Mucosa of stomach (tissue), 1 donor: Measurements from ENCODE around the gene OR2T1.
"Not testable (repeated sequence)": the region's sequence is repeated elsewhere in the genome, so short reads cannot be mapped to it uniquely, and the experiment has no call there.

ENCODE experiments used
- H3K27me3 ChIP-seq: one replicate; pipeline ENCODE4 v1.7.0; 2013; ENCODE audit warnings: mild to moderate bottlenecking, low read length; ENCODE audit not compliant: control insufficient read depth, insufficient read depth
- H3K36me3 ChIP-seq: one replicate; pipeline ENCODE4 v1.7.0; 2013; ENCODE audit warnings: low read length; ENCODE audit not compliant: control insufficient read depth, insufficient read depth
- H3K4me1 ChIP-seq: one replicate; pipeline ENCODE4 v1.7.0; 2013; ENCODE audit warnings: mild to moderate bottlenecking, low read length; ENCODE audit not compliant: control insufficient read depth, insufficient read depth
- H3K4me3 ChIP-seq: one replicate; pipeline ENCODE4 v1.7.0; 2013; ENCODE audit warnings: low read length
- H3K9ac ChIP-seq: one replicate; pipeline ENCODE4 v1.7.0; 2013; ENCODE audit warnings: mild to moderate bottlenecking, low read length, moderate library complexity
- H3K9me3 ChIP-seq: one replicate; pipeline ENCODE4 v1.7.0; 2013; ENCODE audit warnings: mild to moderate bottlenecking, low read length, moderate library complexity; ENCODE audit not compliant: control insufficient read depth
- donor health status: Pancreatic carcinoma.

Gene OR2T1

DNA sequence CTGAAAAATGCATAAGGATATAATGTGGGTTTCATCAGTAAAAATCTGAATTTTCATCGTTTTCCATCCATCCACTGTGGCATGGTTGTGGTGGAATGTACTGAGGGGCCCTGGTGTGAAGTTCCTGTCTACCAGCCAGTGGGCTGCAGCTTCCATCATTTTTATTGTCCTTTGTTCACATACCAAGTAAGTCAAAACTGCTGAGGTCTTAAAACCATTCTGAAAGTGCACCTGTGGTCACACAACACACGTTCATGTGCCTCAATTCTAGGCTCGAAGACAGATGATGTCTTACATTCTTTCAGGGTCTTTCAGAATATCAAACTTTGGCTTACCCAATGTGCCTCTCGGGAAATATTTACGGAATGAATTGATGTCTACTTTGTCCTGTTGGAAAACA lies 36.4 kb downstream of the OR2T1 start:
- H3K27me3 ChIP-seq, H3K36me3 ChIP-seq, H3K9me3 ChIP-seq, H3K4me1 ChIP-seq, H3K4me3 ChIP-seq, H3K9ac ChIP-seq: not testable (repeated sequence)

DNA sequence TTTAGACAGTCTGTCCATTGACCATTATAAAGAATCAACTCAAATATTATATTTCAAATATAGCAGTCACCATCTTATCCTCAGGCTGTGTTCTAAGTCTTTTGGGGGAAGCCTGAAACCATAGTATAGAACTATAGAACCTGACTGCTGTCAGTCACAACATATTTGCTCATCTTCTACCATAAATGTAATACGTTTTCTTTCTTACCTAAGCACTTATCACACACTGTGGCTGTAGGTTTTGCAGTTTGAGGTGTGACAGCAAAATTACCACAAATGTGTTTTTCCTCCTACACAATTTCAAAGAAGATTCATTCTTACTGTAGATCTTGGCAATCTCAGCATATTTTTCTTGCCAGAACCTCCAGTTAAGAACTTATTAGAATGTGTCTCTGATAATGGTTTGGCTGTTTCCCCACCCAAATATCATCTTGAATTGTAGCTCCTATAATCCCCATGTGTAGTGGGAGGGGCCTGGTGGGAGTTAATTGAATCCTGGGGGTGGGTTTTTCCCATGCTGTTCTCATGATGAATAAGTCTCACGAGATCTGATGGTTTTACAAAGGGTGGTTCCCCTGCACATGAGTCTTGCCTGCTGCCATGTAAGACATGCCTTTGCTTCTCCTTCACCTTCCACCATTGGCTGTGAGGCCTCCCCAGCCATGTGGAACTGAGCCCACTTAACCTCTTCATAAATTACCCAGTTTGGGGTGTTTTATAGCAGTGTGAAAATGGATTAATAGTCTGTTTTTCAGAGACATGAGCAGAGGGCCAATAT lies 39.8 kb downstream of the OR2T1 start:
- H3K27me3 ChIP-seq, H3K9me3 ChIP-seq, H3K9ac ChIP-seq, H3K4me3 ChIP-seq, H3K36me3 ChIP-seq, H3K4me1 ChIP-seq: not testable (repeated sequence)

DNA sequence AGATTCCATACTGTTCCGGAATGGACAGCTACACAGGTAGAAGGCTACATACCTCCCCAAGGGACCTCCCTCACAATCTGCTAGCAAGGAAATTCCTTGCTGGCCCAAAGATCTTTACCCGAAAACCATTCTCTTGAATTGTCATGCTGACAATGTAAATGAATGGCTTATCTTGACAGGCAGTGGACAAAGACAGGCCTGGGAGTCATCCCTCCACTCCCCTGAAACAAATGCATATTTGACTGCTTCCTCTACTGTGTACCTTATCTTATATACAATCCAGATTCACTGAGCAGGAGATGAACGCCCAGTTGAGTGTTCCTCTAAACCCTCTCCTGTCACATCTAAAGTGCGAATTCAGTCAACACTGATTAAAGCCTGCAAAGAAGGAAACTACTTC lies 41.8 kb downstream of the OR2T1 start:
- not testable (repeated sequence) for H3K27me3 ChIP-seq, H3K4me3 ChIP-seq, H3K9me3 ChIP-seq, H3K4me1 ChIP-seq, H3K36me3 ChIP-seq, H3K9ac ChIP-seq

DNA sequence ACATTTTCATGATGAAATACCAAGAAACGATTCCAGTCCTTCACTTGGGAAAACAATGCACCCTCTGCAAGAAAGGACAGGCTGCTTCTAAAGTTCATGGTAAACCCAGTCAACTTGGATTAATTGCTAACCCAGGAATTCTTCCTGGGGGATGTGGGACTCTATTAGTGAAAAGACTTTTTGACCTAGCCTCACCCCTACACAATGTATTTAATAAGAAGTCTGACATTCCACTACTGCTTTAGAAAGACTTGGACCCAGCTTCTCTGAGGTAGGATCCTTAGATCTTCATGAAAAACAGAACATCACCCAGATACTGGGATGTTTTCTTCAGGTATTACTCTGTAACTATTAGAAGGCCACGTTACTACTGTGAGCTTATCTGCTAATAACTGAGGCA lies 42.6 kb downstream of the OR2T1 start, which contains the start of gene OR2T2:
OR2T2 (plus strand) TSS at position 239 of the 400 bp plus-strand sequence. CDS start 7,161 bp downstream, outside the sequence.
- H3K36me3 ChIP-seq, H3K4me1 ChIP-seq, H3K4me3 ChIP-seq, H3K9ac ChIP-seq, H3K27me3 ChIP-seq, H3K9me3 ChIP-seq: not testable (repeated sequence)

DNA sequence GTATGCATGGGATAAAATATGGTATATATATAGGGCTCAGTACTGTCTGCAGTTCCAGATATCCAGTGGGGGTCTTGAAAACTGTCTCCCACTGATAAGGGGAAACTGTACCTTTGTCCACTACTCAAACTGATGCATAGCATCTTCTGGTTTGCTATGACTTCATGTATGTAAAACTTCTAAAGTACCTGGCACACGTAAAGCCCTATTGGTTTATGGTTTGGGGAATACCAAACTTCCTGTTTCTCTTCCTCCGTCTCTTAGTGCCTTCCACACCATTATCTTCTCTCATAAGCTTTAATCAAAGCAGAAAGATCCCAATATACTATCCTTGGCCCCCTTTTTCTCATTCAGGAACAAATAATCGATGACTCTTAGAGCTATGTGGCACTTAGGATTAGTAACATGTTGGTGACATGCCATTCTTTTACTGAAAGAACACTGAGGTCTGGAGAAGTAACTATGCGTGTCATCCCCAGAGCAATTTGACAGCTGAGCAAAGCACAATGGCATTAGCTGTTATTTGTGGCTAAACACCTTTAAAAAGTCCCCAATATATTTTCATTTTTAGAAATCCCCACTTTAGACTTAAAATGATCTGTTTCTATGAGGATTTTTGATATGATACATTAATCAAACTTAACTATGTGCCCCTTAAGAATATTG lies 45.7 kb downstream of the OR2T1 start:
- H3K9me3 ChIP-seq, H3K36me3 ChIP-seq, H3K27me3 ChIP-seq, H3K4me3 ChIP-seq, H3K4me1 ChIP-seq, H3K9ac ChIP-seq: not testable (repeated sequence)

DNA sequence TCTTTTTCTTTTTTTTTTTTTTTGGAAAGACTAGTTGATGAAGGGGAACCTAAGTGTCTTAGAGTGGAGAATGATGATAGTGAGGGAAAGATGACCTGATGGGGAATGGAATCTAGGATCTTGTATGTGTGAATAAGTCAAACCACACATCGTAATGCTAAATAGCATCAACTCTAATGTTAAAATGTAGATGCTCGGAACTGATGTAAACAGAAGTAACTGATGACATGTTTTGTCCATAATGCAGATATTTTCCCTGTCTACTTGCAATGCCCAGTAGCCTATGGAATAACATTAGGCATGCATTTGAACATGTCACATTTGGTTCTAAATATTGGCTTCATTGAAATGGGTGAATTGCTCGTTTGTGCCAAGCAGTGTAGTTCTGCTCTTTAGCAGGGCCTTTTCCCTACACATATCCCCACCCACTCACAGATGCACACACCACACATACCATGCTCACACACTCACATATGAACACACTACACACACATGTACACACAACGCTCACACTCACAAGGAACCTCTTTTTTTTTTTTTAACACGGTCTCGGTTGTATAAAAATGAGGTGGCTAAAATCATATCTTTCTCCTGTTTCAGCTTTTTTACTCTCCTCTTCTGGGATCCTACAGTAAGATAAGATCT lies 47.1 kb downstream of the OR2T1 start:
- not testable (repeated sequence) for H3K9me3 ChIP-seq, H3K4me1 ChIP-seq, H3K9ac ChIP-seq, H3K27me3 ChIP-seq, H3K4me3 ChIP-seq, H3K36me3 ChIP-seq

DNA sequence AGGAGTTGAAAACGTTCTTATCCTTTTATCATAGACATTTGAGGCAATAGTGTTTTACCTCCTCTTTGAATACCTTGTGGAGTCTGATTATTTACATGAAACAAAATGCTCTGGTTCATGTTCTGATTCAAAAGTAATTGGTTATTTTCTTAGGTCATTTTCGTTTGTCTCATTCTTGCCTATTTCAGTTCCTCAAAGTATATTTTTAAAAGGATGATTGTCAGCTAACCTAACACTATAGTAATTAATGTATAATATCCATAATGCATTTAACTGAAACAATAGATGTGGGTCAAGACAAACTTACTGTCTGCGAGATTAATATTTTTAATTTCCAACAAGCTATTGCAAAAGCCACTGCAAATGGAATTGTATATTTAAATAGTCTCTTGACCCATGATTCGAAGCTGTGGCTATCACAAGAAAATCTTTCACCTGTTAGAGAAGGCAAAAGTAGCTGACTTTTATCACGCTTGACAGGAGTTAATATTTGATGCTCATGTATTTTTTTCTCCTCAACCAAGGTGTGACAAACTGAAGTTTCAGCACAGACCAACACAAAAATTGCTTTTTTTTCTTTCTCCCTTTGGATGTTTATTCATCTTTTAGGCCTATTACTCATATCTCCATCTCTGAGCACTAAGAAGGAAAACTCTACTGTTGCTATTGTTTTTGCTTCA lies 47.8 kb downstream of the OR2T1 start:
- not testable (repeated sequence) for H3K4me3 ChIP-seq, H3K36me3 ChIP-seq, H3K4me1 ChIP-seq, H3K9me3 ChIP-seq, H3K9ac ChIP-seq, H3K27me3 ChIP-seq

DNA sequence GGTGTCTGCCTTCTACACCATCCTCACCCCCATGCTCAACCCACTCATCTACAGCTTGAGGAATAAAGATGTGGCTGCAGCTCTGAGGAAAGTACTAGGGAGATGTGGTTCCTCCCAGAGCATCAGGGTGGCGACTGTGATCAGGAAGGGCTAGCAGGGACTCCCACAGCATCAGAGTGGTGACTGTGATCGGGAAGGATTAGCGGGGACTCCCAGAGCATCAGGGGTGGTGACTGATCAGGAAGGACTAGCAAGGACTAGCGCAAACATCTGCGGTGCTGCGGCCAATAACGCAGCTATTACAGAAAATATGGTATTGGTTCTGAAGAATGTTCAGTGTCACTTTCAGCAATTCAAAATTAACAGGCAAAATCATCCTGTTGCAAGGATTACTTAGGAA lies 50.8 kb downstream of the OR2T1 start:
- H3K36me3 ChIP-seq, H3K4me3 ChIP-seq, H3K9ac ChIP-seq, H3K9me3 ChIP-seq, H3K4me1 ChIP-seq, H3K27me3 ChIP-seq: not testable (repeated sequence)

DNA sequence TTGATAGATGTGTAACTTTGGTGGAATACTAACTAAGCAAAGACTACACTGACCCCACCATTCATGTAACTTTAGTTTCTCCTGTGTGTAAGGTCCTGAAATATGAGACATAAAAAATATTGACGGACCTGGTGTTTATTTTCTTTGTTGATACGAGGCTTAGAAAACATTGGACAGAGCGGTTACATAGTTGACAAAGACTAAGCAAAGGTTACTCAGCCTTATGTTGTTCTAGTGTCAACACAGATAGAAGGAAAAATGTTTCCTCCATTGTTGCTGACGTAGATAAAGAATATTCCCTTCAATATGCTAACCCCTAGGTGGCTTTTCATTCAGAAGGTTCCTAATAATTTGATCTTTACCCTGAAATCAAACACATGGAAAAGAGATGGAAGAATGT lies 52.2 kb downstream of the OR2T1 start:
- not testable (repeated sequence) for H3K9ac ChIP-seq, H3K27me3 ChIP-seq, H3K36me3 ChIP-seq, H3K4me1 ChIP-seq, H3K9me3 ChIP-seq, H3K4me3 ChIP-seq

DNA sequence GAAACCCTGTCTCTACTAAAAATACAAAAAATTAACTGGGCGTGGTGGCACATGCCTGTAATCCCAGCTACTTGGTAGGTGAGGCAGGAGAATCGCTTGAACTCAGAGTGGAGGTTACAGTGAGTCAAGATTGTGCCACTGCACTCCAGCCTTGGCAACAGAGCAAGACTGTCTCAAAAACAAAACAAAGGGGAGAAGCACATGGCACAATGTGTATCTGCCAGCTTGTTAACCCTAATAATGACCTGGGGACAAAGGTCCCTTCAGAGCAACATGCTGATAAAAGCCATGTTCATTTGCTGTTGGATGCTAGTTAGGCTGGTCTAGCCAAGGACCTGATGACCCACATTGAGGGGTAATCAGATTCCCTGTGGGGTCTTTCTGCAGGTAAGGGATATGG lies 53.8 kb downstream of the OR2T1 start:
- H3K4me3 ChIP-seq, H3K9ac ChIP-seq, H3K36me3 ChIP-seq, H3K4me1 ChIP-seq, H3K27me3 ChIP-seq, H3K9me3 ChIP-seq: not testable (repeated sequence)
